NCI-H1694 (cell line): ENCODE measurements around the gene FBXW2.

Experiments used
- DNase-seq: peaks from one replicate; lab custom pipeline; 2025; lab: John Stamatoyannopoulos, UW

FBXW2 gene

DNA sequence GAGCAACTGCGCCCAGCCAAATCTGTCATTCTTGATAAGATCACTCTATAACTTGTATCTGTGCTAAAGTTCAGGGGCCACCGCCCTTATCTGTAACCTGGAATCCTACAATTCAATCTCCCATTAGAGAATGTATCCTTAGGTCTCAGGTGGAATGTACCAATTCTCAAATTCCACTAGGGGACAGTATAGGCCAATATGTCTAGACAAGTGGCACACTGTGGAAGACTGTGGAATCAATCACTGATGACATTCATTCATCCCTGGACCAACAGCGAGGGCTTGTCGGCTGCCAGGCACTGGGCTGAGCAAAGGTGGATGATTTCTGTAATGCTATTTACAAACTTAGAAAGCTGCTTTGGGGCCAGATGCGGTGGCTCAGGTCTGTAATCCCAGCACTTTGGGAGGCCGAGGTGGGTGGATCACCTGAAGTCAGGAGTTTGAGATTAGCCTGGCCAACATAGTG lies 50.2 kb downstream of the FBXW2 start:
- peak; percentile 2 for DNase-seq

DNA sequence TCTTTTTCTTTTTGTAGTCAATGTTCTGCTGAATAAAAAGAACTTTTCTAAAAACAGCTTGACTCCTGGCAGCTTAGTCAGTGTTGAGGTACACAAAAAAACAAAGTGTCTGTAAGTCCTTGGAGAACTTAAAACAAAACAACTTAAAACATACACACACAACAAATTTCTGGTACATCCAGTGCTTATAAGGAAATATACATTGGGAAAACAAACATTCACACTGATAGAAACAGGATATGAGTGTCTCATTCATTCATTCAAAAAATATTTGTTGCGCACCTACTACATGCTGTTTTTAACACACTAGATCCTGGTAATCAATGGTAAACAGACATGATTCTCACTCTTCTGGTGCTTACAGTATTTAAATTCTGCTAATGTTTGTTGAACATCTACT lies 51.5 kb downstream of the FBXW2 start:
- DNase-seq, result no peak

DNA sequence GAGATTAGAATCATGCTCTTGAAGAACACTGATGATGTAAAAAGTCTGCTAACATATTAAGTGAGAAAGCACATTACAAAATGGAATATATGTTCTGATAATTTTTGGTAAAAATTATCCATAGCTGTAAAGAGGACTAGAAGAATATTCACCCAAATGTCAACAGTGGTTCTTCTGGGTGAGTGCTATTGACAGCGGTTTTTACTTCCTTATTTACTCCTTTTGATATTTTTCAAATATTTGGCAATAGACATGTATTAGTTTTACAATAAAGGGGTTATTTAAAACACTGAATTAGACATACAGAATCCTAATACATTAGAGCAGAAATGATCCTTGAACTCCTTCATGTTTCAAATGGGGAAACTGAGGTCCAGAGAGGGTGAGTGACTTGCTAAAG lies 52.0 kb downstream of the FBXW2 start:
- DNase-seq, result no peak

DNA sequence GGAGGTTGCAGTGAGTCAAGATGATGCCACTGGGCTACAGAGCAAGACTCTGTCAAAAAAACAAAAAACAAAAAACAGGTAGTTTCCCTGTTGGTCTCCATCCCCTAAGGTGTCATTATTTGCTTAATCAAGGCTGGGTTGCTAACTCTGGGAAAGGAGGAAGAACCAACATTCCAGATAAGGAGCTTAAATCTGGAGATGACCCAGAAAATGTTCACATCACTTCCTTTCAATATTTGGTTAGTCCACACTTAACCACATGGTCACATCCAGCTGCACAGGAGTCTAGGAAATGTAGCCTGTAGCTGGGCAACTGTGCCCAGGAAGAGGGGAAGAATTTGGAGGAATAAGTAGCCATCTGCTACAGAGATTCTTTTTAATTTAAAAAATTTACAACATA lies 53.1 kb downstream of the FBXW2 start:
- no peak for DNase-seq

DNA sequence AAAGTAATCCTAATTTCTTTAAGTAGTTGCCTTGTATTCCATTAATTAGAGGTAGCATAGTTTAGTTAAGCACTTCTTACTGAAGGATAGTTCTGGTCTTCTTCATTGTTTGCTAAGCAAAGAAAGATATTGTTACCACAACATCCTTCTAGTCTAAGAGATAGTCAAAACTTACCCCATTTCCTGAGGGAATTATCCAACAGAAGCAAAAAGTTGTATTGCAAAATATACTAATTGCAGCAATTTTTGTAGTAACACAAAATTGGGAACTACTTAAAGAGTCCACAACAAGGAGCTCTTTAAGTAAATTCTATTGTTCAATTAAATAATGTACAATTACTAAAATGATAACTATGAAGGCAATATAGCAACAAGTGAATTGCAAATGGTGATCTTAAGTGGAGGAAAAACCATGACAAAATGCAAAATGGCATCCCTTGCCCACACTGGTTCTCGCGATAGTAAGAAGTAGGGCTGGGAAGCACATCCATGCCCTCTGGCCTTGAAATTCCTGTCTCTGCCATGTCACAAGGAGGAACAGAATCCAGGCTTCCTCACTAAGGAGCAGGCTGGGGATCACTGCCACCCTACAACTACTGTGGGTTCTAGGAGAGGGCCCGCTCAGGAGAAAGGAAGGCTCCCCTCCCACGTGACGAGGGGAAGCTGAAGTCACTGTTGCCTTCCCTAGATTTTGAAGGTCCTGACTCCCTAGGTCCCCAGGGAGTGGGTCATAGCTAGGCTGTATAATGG lies 55.6 kb downstream of the FBXW2 start:
- DNase-seq, result no peak

DNA sequence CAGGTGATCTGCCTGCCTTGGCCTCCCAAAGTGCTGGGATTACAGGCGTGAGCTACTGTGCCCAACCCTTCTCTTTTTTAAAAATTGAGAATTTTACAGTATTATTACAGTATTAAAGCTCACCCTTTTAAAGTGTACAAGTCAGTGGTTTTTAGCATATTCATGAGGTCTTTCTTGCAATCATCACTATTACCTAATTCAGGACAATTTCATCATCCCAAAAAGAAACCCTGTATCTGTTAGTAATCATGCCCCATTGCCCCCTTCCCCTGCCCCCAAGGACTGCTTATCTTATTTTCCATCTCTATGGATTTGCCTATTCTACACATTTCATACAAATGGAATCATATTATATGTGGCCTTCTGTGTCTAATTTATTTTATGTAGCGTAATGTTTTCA lies 56.3 kb downstream of the FBXW2 start:
- DNase-seq, result no peak

DNA sequence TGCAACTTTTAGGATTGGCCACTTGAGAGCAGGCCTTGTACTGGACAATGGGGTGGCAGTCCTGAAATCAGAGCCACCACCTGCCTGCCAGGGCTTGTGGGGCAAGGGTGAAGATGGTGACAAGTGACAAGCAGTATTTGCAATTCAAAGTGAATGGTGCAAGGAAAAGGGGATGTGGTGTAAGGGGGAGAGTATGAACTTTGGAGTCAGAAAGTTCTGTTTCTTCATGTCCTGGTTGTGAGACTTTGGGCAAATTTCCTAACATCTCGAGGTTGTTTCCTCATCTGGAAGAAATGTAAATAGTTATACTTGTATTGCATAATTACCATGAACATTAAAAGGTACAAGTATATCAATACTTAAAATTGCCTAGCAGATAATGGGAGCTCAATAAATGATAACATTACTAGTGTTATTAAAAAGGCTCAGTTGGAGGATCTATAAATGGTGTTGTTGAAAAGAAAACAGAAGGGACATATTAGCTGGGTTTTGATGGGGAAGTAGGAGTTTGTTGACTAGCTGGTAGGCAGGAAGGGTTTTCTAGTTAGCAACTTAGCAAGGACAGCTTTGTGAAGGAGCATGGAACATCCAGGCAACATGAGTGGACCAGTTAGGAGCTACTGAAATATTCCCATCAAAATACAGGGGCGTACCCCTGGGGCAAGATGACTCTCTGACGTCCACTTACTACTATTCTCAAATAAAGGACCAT lies 57.6 kb downstream of the FBXW2 start:
- DNase-seq, result no peak

DNA sequence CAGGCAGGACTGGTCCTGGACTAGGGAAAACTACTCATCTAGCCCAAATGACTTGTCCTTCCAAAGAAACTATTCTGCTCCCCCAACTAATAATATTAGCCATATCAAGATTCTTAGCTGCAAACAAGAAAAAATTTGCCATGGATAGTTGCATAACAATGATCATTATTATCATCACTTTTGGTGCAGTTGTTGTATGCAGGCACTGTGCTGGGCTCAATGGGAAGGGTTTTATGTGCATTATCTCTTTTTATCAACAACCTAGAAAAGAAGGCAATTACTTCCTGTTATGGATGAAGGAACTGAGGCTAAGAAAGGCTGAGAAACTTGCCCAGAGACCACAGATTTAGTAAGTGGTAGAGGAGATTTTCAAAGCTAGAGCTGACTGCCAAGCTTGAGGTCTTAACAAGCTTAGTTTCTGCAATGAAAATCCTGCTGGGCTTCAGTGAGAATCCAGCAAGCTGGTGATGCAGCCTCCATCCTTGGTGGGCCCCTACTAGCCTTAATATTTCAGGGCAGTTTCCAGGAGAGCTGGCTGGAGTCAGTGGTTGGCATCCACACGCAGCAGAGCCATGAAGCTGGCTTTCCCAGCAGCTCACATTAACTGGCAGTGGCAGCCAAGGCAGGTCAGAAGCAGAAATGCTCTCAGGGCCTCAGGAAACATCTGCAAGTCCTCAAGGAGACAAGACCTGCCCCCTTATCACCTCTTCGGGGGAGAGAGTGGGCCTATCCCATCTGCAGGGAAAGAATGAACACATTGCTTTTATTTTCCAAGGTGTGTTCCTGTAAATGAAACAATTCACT lies 58.4 kb downstream of the FBXW2 start:
- DNase-seq, result no peak

DNA sequence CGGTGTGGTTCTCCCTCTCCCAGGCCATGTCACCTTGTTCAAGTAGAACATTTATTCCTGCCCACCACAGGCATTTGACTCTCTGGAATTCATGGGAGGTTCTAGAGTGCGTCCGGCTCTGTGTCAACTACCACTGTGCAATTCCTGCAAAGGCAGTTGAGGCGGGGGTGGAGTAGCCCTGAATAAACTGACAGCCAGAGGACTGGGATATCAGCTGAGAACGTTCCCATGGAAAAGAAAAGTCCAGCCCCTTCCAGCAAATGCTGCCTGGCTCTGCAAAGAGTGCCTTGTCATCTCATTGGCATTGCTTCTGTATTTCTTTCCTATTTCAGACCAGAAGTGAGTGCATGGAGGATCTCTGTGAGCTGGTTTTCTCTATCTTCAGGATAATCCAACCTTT lies 60.0 kb downstream of the FBXW2 start:
- DNase-seq, result no peak

DNA sequence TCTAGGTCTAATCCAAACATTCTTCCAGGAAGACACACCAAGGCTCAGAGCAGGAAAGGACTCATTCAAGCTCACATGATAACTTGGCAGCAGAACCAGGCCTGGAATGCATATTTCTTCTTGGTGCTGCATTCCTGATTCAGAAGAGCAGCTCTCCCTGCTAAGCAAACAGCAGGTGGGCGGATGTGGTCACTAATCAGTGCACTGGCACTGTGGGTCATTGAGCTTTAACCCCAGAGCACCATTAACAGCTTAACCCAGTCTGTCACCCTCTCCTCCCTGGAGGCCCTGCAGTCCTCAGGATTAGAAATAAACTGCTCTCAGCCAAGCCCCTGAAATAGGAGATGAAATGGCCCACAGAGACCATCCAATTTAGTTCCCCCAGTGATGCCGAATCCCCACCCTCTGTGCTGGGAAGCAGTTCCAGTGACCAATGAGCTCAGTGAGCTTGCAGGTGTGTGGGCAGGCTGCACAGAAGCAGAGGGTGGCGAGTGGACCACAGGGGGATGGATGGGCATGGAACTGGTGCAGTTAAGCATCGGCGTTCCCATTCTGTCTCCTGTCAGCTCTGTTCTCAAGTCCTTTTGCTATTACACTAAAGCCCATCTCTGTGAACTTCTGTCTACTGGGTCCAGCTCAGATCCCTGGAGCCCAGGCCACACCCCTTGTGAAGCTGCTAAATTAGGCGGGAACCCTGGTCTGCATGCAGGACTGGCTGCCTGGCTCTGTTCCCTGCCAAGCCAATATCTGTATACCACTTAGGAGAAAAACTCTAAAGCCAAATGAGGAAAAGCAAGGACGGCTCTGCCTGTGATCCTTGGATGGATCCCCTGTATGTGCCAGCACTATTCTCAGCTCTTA lies 62.3 kb downstream of the FBXW2 start:
- no peak for DNase-seq

DNA sequence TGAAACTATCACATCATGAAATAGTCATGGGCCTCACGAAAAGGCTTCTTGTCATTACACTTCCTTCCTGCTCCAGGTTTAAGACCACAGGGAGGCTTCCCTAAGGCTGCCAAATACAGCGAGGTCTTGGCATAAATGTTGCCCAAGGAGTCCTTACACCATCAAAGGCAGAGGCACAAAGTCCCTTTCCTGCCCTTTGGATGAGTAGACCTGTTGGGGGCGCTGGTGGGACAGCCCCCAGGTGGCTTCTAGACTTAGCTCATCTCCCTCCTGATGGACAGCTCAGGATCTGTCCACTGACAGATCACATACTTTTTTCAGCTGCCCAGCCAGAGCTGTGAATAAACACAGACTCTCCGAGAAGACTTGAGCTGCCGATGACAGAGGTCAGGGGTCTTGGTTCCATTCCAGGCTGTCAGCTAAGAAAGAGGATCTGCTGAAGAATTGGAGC lies 63.4 kb downstream of the FBXW2 start:
- no peak for DNase-seq

DNA sequence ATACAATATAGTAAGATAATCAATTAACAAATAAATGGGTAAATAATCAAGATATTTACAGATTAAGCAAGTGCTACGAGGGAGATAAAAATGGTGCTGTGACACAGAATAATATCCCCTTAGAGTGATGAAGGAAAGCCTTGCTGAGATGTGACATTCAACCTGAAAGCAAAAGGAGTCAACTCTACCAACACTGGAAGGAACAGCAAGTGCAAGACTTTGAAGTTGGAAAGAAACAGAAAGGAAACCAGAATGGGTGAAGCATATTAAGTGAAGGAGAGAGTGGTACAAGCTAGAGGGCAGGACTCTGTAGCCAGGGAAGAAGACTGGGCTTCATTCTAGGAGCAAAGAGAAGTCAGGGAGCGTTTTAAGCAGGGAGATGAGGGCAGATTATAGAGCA lies 66.7 kb downstream of the FBXW2 start:
- no peak for DNase-seq

DNA sequence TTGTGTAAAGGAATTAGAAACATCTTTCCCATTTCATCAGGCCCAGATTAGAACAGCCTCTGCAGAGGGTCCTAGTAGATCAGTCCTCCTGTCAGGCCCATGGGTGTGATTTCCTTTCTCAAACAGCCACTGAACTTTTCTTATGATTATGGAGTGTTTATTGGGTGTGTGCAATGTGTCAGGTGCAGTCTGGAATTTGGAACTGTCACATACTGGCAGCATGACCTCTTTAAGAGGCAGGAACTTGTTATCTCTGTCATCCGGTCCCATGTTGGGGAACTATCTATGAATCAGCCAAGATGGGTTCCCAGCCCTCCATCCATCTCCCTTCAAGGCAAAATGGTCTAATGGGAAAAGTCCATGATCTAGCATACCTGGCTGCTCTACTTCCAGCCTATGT lies 67.3 kb downstream of the FBXW2 start:
- DNase-seq, result no peak

DNA sequence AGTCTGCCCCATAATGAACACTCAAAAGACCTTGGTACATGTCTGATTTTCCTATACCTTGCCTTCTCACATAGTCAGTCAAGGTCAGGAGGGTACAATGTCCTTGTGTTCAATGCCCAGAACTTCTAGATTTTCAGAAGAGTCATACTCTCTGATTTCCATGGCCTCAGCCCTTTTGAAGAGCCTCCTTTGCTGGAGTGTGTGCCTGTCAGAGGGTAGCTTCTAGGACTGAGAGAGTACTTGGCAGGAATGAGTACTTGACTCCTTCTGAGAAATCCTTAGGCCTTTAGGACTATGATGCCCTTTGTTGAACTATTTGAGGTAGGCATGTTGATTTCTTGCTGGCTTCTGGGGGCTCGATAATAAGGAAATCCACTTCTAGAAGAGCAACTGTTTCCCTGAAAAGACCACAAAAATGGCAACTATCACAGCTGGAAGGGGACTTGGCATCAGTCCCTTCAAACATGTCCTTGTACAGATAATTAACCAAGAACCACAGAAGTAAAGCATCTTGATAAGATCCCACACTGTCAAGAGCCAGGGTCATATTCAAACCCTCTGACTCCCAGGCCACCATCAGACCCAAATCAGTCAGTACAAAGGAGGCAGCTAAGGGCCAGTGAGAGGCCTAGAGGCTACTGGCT lies 68.3 kb downstream of the FBXW2 start:
- no peak for DNase-seq

DNA sequence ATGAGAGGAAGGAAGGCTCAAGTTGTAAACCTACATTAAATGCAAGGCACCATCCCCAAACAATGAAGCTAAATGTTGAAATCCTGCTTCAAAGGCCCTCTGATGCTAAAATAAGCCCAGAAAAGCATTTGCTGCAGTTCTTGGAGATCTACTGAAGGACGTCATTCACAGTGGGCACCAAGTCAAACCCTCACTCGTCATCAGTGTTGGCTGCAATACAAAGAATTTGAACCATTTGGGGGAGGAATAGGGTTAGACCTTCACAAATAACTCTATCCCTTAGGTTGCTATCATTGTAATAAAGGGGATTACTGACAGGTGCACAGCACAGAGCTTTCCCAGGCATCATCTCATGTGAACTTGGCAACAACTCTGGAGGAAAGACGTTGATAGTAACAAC lies 69.7 kb downstream of the FBXW2 start:
- no peak for DNase-seq

DNA sequence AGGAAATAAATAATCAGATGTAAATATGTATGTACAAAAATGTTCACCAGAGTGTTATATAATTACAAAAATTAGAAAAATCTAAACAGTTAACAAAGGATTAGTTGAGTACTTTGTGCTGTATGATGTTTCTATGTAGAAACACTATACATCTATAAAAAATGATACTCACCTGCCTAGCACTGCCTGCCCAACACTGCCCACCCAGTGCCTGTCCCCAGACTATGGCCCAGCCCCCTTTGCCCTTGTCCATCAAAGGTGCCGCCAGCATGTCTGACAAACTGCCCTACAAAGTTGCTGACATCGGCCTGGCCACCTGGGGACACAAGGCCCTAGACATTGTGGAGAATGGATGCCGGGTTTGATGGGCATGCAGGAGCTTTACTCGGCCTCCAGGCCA lies 72.8 kb downstream of the FBXW2 start:
- DNase-seq, result no peak

DNA sequence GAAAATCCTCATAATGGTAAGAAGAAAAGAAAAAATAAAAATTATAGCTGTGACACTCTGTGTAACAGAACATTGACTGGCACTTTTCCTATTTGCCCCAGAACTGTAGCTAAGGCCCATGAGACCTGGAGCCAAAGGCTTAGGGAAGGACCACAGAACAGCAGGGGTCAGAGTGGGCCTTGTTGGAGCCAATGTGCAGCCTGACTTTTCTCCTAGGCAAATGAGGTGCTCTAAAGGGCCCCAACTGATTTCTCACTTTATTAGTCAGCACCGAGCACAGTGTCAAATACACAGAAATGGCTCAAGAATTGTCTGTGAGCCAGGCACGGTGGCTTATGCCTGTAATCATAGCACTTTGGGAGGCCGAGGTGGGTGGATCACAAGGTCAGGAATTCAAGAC lies 74.9 kb downstream of the FBXW2 start:
- DNase-seq, result no peak

DNA sequence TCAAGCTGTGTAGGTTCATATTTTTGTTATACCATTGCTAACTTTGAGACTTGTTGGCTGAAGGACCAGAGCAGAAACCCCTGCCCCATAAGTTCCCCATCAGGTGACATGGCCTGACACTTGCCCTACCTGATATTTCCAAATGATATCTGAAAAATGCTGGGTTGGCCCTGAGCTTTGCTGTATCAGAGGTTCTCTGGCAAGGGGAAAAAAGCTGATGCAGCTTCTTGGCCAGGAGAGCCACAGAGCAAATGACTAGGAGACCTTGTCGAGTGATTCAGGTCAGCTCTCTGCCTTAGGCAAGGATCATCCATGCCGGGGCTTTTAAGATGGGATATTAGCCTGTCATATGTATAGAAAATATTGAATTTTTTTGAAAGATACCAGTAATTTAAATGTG lies 76.0 kb downstream of the FBXW2 start:
- DNase-seq, result no peak

DNA sequence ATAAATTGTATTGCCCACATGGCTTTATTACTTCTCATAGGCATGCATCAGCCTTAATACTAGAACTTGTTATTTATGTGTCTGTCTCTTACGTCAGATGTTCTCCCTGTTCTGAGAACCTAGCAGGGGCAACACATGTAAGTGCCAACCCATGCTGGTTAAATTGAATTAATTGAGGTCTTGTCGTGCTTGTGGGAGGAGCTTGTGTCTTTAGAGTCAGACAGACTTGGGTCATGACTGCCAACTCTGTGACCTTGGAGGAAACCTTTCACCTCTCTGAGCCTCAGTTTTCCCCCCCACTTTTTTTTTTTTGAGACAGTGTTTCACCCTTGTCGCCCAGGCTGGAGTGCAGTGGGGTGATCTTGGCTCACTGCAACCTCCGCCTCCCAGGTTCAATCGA lies 76.7 kb downstream of the FBXW2 start:
- no peak for DNase-seq

DNA sequence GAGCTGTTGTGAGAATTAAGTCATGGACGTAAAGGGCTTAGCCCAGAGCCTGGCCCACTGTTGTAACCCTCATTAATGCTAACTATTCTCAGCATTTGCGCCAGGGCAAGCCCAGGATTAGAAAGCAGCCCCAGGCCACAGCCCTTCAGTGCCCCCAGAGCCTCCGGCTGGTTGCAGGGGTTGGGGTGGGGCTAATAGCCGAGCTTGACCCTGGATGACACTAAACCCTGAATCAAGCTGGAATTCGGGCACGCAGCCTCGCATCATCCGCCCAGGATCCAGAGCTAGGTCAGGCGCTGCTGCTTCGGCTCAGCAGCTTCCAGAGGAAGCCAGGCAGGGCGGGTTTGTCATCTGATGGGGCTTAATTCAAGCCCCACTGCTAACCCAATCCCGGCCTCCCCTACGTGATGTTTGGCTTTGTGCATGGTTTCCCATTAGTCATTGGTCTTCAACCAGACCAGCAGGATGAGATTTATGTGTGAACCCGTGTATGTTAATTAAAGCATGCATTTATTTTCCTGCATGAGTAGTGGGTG lies 77.8 kb downstream of the FBXW2 start:
- peak; percentile 5 for DNase-seq

DNA sequence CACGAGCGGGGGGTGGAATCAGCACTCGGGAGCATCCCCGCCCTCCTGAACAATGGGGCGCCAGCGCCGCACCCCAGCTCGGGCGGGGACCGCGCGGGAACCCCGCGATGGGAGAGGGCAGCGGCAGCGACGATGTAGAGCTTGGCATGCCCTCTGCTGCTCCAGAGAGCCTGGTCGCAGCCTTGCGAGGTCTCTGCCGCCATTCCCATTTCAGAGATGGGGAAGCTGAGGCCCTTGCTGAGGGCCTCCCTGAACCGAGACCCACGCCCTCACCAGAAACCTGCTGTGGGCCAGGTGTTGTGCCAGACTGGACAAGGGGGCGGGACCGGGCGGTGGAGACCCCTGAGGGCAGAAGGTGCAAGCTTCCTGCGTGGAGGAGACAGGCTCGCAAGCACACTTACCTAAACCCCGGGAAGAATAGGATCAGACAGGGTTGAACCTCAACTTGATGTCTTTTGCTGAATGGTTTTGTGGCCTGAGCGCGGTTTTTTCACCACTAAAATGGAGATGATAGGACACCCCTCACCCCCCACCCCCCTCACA lies 78.3 kb downstream of the FBXW2 start:
- no peak for DNase-seq
